Neural cell (in vitro differentiated cells): ENCODE results near the gene UBAC2. TPM values are rescaled to one million over a fixed set of nuclear protein-coding genes. Genes with fewer than 3 reads are reported as not detected.

Experiments
- H2AFZ ChIP-seq: fragments of 200-600, 300-800 bp; sonication (generic), shearing (Covaris generic); 2 replicates; pipeline ENCODE4 v1.6.0; 2014; ENCODE audit warnings: low read depth, mild to moderate bottlenecking, antibody characterized with exemption, low read length, moderate library complexity
- H3F3A ChIP-seq: fragments of 200-600 bp; shearing (Covaris generic); 2 replicates; pipeline ENCODE4 v1.6.1; 2016; ENCODE audit warnings: mild to moderate bottlenecking, moderate library complexity, mixed read lengths, antibody characterized with exemption, low read length; ENCODE audit not compliant: insufficient read depth, poor library complexity, severe bottlenecking
- H3K27ac ChIP-seq: fragments of 200-600, 300-800 bp; sonication (generic), shearing (Covaris generic); 2 replicates; pipeline ENCODE4 v1.5.1; 2014; ENCODE audit warnings: mild to moderate bottlenecking, low read length, moderate library complexity
- H3K27me3 ChIP-seq: fragments of 300-800, 200-600 bp; sonication (generic), shearing (Covaris generic); 2 replicates; pipeline ENCODE4 v1.6.0; 2014; ENCODE audit warnings: mild to moderate bottlenecking, low read depth, low read length, moderate library complexity; ENCODE audit not compliant: insufficient read depth
- H3K36me3 ChIP-seq: fragments of 300-800, 200-600 bp; sonication (generic), shearing (Covaris generic); 2 replicates; pipeline ENCODE4 v1.5.1; 2014; ENCODE audit warnings: mild to moderate bottlenecking, antibody characterized with exemption, low read length, moderate library complexity; ENCODE audit not compliant: insufficient read depth
- H3K4me2 ChIP-seq: fragments of 300-800, 200-600 bp; sonication (generic), shearing (Covaris generic); 2 replicates; pipeline ENCODE4 v1.6.0; 2014; ENCODE audit warnings: mild to moderate bottlenecking, low read length
- H3K4me3 ChIP-seq: fragments of 300-800, 200-600 bp; sonication (generic), shearing (Covaris generic); 2 replicates; pipeline ENCODE4 v1.5.1; 2014; ENCODE audit warnings: mild to moderate bottlenecking, low read length, moderate library complexity
- H3K79me2 ChIP-seq: fragments of 200-600 bp; shearing (Covaris generic); replicated peaks from 2 replicates; pipeline ENCODE4 v1.6.0; 2014; ENCODE audit warnings: mild to moderate bottlenecking, low read length, moderate library complexity; ENCODE audit not compliant: insufficient read depth
- H3K9ac ChIP-seq: fragments of 300-800, 200-600 bp; sonication (generic), shearing (Covaris generic); 2 replicates; pipeline ENCODE4 v1.6.1; 2016; ENCODE audit warnings: mild to moderate bottlenecking, low read length, mixed read lengths
- H3K9me2 ChIP-seq: fragments of 200-600 bp; shearing (Covaris generic); 2 replicates; pipeline ENCODE4 v1.6.1; 2016; ENCODE audit warnings: mild to moderate bottlenecking, low read length, mixed read lengths; ENCODE audit not compliant: insufficient read depth
- H3K9me3 ChIP-seq: fragments of 200-600, 300-800 bp; sonication (generic), shearing (Covaris generic); 2 replicates; pipeline ENCODE4 v1.6.1; 2016; ENCODE audit warnings: mild to moderate bottlenecking, mixed run types, low read length, moderate library complexity, mixed read lengths
- H4K20me1 ChIP-seq: fragments of 200-600 bp; shearing (Covaris generic); 2 replicates; pipeline ENCODE4 v1.6.1; 2016; ENCODE audit warnings: mild to moderate bottlenecking, mixed run types; ENCODE audit not compliant: insufficient read depth
- EP300 ChIP-seq: fragments of 450-650 bp; conservative IDR thresholded peaks from 2 replicates; pipeline ENCODE4 v1.6.1; 2014; ENCODE audit warnings: antibody characterized with exemption, mild to moderate bottlenecking, moderate library complexity; ENCODE audit not compliant: poor library complexity, severe bottlenecking
- EZH2 ChIP-seq: fragments of 200-600, 300-800 bp; shearing (Covaris generic), sonication (generic); IDR thresholded peaks from 2 replicates; pipeline ENCODE4 v1.6.1; 2014; ENCODE audit warnings: antibody characterized with exemption, low read length, borderline replicate concordance, mild to moderate bottlenecking; ENCODE audit not compliant: insufficient read depth, poor library complexity, severe bottlenecking
- MXI1 ChIP-seq: fragments of 450-650 bp; conservative IDR thresholded peaks from 2 replicates; pipeline ENCODE4 v1.6.1; 2014; ENCODE audit warnings: antibody characterized with exemption, mild to moderate bottlenecking; ENCODE audit not compliant: poor library complexity, severe bottlenecking
- POLR2AphosphoS5 ChIP-seq: IDR thresholded peaks from 2 replicates; pipeline ENCODE4 v1.6.1; 2012
- RAD21 ChIP-seq: fragments of 450-650 bp; conservative IDR thresholded peaks from 2 replicates; pipeline ENCODE4 v1.6.1; 2014; ENCODE audit warnings: antibody characterized with exemption, mild to moderate bottlenecking, moderate library complexity
- SMC3 ChIP-seq: fragments of 450-650 bp; conservative IDR thresholded peaks from 2 replicates; pipeline ENCODE4 v1.6.1; 2014; ENCODE audit warnings: antibody characterized with exemption, mild to moderate bottlenecking, moderate library complexity; ENCODE audit not compliant: poor library complexity
- TAF1 ChIP-seq: IDR thresholded peaks from 2 replicates; pipeline ENCODE4 v1.6.1; 2012; ENCODE audit warnings: low read depth
- polyA plus RNA-seq: library from polyadenylated mRNA; depleted of rRNA; stranded (reverse); fragments of >200 nt; gene quantifications from 2 replicates; pipeline ENCODE4 v1.2.3, GENCODE V29; 2014
- TF ChIP-seq, protein P1 (sequence below): fragments of 450-650 bp; IDR thresholded peaks from 2 replicates; pipeline ENCODE4 v1.5.1; 2014; ENCODE audit warnings: antibody characterized with exemption, mild to moderate bottlenecking, moderate library complexity; ENCODE audit not compliant: poor library complexity, severe bottlenecking
- TF ChIP-seq, protein P2 (sequence below): IDR thresholded peaks from 2 replicates; pipeline ENCODE4 v1.6.1; 2012; ENCODE audit warnings: borderline replicate concordance

Gene UBAC2
- polyA plus RNA-seq, 1 donor from 2014 or later = 56.9 TPM

- no peaks in the 10 kb centered on the region for H3F3A ChIP-seq
- H3K79me2 ChIP-seq = no peaks in the 10 kb centered on the region
- H4K20me1 ChIP-seq = no peaks in the 10 kb centered on the region
- no peak overlapping the region for H3K4me3 ChIP-seq
- H3K27me3 ChIP-seq = no peaks in the 10 kb centered on the region
- no peak overlapping the region for H3K4me2 ChIP-seq
- H2AFZ ChIP-seq = no peak overlapping the region
- no peaks in the 10 kb centered on the region for H3K9me3 ChIP-seq
- no peaks in the 10 kb centered on the region for H3K9me2 ChIP-seq
- no peak for TF ChIP-seq EP300
- H3K27ac ChIP-seq = no peak overlapping the region
- H3K9ac ChIP-seq = no peak overlapping the region
- no peaks in the 10 kb centered on the region for H3K36me3 ChIP-seq
Observed at GRCh38 chr13:99267927-99268326, 67.3 kb downstream of the UBAC2 start.

DNA sequence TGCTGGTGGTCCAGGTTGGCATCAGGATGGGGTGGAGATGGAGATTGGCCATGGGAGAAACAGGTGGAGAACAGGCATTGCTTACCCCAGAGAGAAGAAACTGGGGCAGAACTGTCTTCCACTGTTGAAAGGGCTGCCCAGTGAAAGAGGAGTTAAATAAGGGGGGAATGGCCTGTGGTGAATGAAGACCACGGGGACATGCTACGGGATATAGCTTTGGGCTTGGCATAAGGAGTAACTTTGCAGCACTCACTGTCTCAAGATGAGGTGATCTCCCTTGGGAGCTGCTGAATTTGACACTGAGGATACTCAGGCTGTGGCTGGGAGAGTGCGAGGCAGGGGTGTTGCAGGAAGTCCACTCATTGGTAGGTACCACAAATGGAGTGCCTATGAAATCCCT lies 68.2 kb downstream of the UBAC2 start:
- Histone ChIP-seq H3K9me2 (no peaks in the 10 kb centered on the region), H3K27ac (no peak overlapping the region), H3F3A (no peaks in the 10 kb centered on the region), H3K27me3 (no peaks in the 10 kb centered on the region), H3K9me3 (no peaks in the 10 kb centered on the region), H3K4me2 (no peak overlapping the region), H3K4me3 (no peak overlapping the region), H2AFZ (no peak overlapping the region), H3K9ac (no peak overlapping the region), H4K20me1 (no peaks in the 10 kb centered on the region), H3K36me3 (no peaks in the 10 kb centered on the region), H3K79me2 (no peaks in the 10 kb centered on the region)
- TF ChIP-seq MXI1 (no peak), RAD21 (no peak), SMC3 (no peak), EP300 (no peak), TAF1 (no peak), POLR2AphosphoS5 (no peak), EZH2 (no peak)
- TF ChIP-seq, protein P1, sequence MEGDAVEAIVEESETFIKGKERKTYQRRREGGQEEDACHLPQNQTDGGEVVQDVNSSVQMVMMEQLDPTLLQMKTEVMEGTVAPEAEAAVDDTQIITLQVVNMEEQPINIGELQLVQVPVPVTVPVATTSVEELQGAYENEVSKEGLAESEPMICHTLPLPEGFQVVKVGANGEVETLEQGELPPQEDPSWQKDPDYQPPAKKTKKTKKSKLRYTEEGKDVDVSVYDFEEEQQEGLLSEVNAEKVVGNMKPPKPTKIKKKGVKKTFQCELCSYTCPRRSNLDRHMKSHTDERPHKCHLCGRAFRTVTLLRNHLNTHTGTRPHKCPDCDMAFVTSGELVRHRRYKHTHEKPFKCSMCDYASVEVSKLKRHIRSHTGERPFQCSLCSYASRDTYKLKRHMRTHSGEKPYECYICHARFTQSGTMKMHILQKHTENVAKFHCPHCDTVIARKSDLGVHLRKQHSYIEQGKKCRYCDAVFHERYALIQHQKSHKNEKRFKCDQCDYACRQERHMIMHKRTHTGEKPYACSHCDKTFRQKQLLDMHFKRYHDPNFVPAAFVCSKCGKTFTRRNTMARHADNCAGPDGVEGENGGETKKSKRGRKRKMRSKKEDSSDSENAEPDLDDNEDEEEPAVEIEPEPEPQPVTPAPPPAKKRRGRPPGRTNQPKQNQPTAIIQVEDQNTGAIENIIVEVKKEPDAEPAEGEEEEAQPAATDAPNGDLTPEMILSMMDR = no peak
- TF ChIP-seq, protein P2, sequence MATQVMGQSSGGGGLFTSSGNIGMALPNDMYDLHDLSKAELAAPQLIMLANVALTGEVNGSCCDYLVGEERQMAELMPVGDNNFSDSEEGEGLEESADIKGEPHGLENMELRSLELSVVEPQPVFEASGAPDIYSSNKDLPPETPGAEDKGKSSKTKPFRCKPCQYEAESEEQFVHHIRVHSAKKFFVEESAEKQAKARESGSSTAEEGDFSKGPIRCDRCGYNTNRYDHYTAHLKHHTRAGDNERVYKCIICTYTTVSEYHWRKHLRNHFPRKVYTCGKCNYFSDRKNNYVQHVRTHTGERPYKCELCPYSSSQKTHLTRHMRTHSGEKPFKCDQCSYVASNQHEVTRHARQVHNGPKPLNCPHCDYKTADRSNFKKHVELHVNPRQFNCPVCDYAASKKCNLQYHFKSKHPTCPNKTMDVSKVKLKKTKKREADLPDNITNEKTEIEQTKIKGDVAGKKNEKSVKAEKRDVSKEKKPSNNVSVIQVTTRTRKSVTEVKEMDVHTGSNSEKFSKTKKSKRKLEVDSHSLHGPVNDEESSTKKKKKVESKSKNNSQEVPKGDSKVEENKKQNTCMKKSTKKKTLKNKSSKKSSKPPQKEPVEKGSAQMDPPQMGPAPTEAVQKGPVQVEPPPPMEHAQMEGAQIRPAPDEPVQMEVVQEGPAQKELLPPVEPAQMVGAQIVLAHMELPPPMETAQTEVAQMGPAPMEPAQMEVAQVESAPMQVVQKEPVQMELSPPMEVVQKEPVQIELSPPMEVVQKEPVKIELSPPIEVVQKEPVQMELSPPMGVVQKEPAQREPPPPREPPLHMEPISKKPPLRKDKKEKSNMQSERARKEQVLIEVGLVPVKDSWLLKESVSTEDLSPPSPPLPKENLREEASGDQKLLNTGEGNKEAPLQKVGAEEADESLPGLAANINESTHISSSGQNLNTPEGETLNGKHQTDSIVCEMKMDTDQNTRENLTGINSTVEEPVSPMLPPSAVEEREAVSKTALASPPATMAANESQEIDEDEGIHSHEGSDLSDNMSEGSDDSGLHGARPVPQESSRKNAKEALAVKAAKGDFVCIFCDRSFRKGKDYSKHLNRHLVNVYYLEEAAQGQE = no peak

DNA sequence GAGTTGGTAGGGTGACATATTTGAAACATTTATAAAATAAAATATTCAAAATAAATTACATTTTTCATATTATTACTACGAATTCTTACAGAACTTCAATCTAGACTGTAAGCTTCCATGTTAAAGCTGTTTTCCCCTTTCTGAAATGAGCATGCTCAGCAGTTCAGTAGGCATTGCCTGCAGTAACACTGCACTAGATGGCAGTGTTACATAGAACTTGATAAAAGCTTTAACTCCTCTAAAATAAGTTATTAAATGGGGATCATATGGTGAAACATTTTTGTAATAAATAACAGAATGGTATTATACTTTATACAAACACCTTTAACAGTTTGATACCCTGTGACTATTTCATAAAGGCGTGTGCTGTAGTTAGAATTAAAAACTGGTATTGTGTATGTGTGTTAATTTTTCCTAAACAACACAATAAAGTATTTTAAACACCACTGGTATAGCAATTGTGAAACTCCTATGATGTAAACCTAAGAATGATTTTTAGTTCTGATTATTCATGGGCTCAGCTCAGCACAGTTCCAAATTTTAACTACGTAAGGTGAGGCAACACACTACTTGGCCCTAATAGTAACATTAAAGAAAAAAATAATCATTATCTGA lies 69.1 kb downstream of the UBAC2 start:
- no peaks in the 10 kb centered on the region for H3F3A ChIP-seq
- no peak overlapping the region for H3K4me2 ChIP-seq
- H3K27ac ChIP-seq = no peak overlapping the region
- H3K36me3 ChIP-seq = no peaks in the 10 kb centered on the region
- TF ChIP-seq EP300 = no peak
- TF ChIP-seq EZH2 = no peak
- TF ChIP-seq MXI1 = no peak
- no peak for TF ChIP-seq POLR2AphosphoS5
- peak; percentile 82 for TF ChIP-seq RAD21
- peak; percentile 71 for TF ChIP-seq SMC3
- TF ChIP-seq, protein P1 = peak; percentile 82
- H3K4me3 ChIP-seq = no peak overlapping the region
- no peaks in the 10 kb centered on the region for H3K9me3 ChIP-seq
- H3K9me2 ChIP-seq = no peaks in the 10 kb centered on the region
- no peaks in the 10 kb centered on the region for H4K20me1 ChIP-seq
- H3K9ac ChIP-seq = no peak overlapping the region
- no peaks in the 10 kb centered on the region for H3K27me3 ChIP-seq
- no peak overlapping the region for H2AFZ ChIP-seq
- no peaks in the 10 kb centered on the region for H3K79me2 ChIP-seq
